Nephron (organoid): Measurements from ENCODE around the gene CENPT.
A peak's percentile ranks its signal among the peaks of the same experiment; 100 is the strongest.
"Not testable (repeated sequence)": the region's sequence is repeated elsewhere in the genome, so short reads cannot be mapped to it uniquely, and the experiment has no call there.

Experiments
- H3K27ac Mint-ChIP-seq, 3 experiments: 2 replicates each; pipeline ENCODE4 v1.8.0; 2020; ENCODE audit warnings: mixed read lengths in 3 of 3, mild to moderate bottlenecking in 2 of 3, moderate library complexity in 1 of 3
- H3K27me3 Mint-ChIP-seq: 2 replicates; pipeline ENCODE4 v1.8.0; 2021; ENCODE audit warnings: low read depth, mild to moderate bottlenecking, moderate library complexity, mixed read lengths
- H3K36me3 Mint-ChIP-seq: 2 replicates; pipeline ENCODE4 v1.8.0; 2020; ENCODE audit warnings: low read depth, mixed read lengths
- H3K4me1 Mint-ChIP-seq: 2 replicates; pipeline ENCODE4 v1.8.0; 2020; ENCODE audit warnings: mixed read lengths
- H3K4me3 Mint-ChIP-seq, 3 experiments: 2 replicates each; pipeline ENCODE4 v1.8.0; 2020; ENCODE audit warnings: mild to moderate bottlenecking in 3 of 3, mixed read lengths in 3 of 3, moderate library complexity in 2 of 3
- H3K9me3 Mint-ChIP-seq: 2 replicates; pipeline ENCODE4 v1.8.0; 2020; ENCODE audit warnings: mixed read lengths
- CTCF ChIP-seq, 3 experiments: fragments of 200-600 bp; sonication (generic); IDR thresholded peaks; one replicate each; pipeline ENCODE4 v1.5.0; 2021; ENCODE audit warnings: antibody characterized with exemption in 3 of 3; ENCODE audit not compliant: unreplicated experiment in 3 of 3

CENPT gene

GRCh38 chr16:67868290-67868689 lies 20.8 kb upstream of the CENPT start:
- peak overlapping the region in 1 of 3 experiments; percentile 35 for H3K27ac Mint-ChIP-seq
- H3K9me3 Mint-ChIP-seq, result no peaks in the 10 kb centered on the region
- H3K4me1 Mint-ChIP-seq, result peaks cover 7% of the 10 kb centered on the region
- no peaks in the 10 kb centered on the region for H3K27me3 Mint-ChIP-seq
- TF ChIP-seq CTCF (IDR thresholded peaks at IDR 0.05; ENCODE audit: unreplicated experiment in 3 of 3), result no peak
- peaks cover 37% of the 10 kb centered on the region for H3K36me3 Mint-ChIP-seq
- no peak overlapping the region for H3K4me3 Mint-ChIP-seq

- Mint-ChIP-seq H3K4me3 (no peak overlapping the region), H3K27me3 (no peaks in the 10 kb centered on the region), H3K36me3 (peaks cover 35% of the 10 kb centered on the region), H3K27ac (no peak overlapping the region), H3K4me1 (peaks cover 24% of the 10 kb centered on the region), H3K9me3 (no peaks in the 10 kb centered on the region)
- TF ChIP-seq CTCF (IDR thresholded peaks at IDR 0.05; ENCODE audit: unreplicated experiment in 3 of 3), result no peak
Measured at GRCh38 chr16:67865318-67865717, 17.8 kb upstream of the CENPT start.

- no peaks in the 10 kb centered on the region for H3K27me3 Mint-ChIP-seq
- peaks cover 24% of the 10 kb centered on the region for H3K4me1 Mint-ChIP-seq
- H3K9me3 Mint-ChIP-seq, result no peaks in the 10 kb centered on the region
- no peak overlapping the region for H3K27ac Mint-ChIP-seq
- H3K36me3 Mint-ChIP-seq, result peaks cover 32% of the 10 kb centered on the region
- no peak for TF ChIP-seq CTCF (IDR thresholded peaks at IDR 0.05; ENCODE audit: unreplicated experiment in 3 of 3)
- H3K4me3 Mint-ChIP-seq, result no peak overlapping the region
Measured at GRCh38 chr16:67864594-67864993, 17.1 kb upstream of the CENPT start.

GRCh38 chr16:67864044-67864443 lies 16.6 kb upstream of the CENPT start:
- peaks cover 24% of the 10 kb centered on the region for H3K4me1 Mint-ChIP-seq
- peaks cover 32% of the 10 kb centered on the region for H3K36me3 Mint-ChIP-seq
- not testable (repeated sequence) for H3K27me3 Mint-ChIP-seq, H3K27ac Mint-ChIP-seq, H3K4me3 Mint-ChIP-seq, H3K9me3 Mint-ChIP-seq

- Mint-ChIP-seq H3K27me3 (no peaks in the 10 kb centered on the region), H3K27ac (peak overlapping the region; percentile 11 to 44 (median 13)), H3K4me3 (no peak overlapping the region), H3K4me1 (peaks cover 30% of the 10 kb centered on the region), H3K9me3 (no peaks in the 10 kb centered on the region), H3K36me3 (peaks cover 35% of the 10 kb centered on the region)
- no peak for TF ChIP-seq CTCF (IDR thresholded peaks at IDR 0.05; ENCODE audit: unreplicated experiment in 3 of 3)
Measured at GRCh38 chr16:67862623-67863583, 15.4 kb upstream of the CENPT start.

GRCh38 chr16:67861877-67862276 lies 14.4 kb upstream of the CENPT start:
- peaks cover 35% of the 10 kb centered on the region for H3K4me1 Mint-ChIP-seq
- TF ChIP-seq CTCF (IDR thresholded peaks at IDR 0.05; ENCODE audit: unreplicated experiment in 3 of 3), result no peak
- H3K4me3 Mint-ChIP-seq, result no peak overlapping the region
- no peaks in the 10 kb centered on the region for H3K9me3 Mint-ChIP-seq
- peaks cover 36% of the 10 kb centered on the region for H3K36me3 Mint-ChIP-seq
- H3K27ac Mint-ChIP-seq, result no peak overlapping the region
- H3K27me3 Mint-ChIP-seq, result no peaks in the 10 kb centered on the region
